DMS114 treated with DMSO at 0.1 percent for 48 hours (cell line): Measurements from ENCODE around the gene OR4C15.

Source experiments
- DNase-seq: peaks from one replicate; lab custom pipeline; 2025; ENCODE audit not compliant: unreplicated experiment; lab: John Stamatoyannopoulos, UW

Gene OR4C15

DNA sequence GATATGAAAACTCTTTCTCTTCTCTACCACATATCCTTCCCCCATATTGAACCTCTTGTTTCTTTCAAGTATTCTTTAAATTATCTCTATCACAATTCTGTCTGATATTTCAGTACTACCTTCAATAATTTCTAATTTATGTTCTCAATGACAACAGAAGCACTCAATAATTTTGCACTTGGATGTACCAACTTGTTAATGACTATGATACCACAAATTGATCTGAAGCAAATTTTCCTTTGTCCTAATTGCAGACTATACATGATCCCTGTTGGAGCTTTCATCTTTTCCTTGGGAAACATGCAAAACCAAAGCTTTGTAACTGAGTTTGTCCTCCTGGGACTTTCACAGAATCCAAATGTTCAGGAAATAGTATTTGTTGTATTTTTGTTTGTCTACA, at the start of gene OR4C15:
OR4C15 (plus strand) TSS at position 301 of the 400 bp plus-strand sequence; CDS start at position 301, 0 bp downstream.
- no peak for DNase-seq

DNA sequence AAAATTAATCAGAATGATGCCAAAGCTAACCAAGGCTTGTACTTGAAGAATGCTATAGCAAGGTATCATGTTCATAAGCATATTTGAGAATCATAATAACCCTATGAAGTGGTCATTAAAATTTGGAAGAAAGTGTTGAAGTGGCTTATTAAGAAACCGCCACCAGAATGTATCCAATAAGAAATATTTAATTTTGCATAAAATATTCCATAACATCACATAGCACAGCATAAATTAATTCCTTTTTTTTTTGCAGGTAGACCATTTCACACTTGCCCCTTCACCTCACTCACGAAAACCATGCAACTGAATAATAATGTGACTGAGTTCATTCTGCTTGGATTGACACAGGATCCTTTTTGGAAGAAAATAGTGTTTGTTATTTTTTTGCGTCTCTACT, 17.6 kb downstream of the OR4C15 start, which contains the start of gene OR4C16:
OR4C16 (plus strand) TSS at position 301 of the 400 bp plus-strand sequence; CDS start at position 301, 0 bp downstream.
- DNase-seq: no peak

DNA sequence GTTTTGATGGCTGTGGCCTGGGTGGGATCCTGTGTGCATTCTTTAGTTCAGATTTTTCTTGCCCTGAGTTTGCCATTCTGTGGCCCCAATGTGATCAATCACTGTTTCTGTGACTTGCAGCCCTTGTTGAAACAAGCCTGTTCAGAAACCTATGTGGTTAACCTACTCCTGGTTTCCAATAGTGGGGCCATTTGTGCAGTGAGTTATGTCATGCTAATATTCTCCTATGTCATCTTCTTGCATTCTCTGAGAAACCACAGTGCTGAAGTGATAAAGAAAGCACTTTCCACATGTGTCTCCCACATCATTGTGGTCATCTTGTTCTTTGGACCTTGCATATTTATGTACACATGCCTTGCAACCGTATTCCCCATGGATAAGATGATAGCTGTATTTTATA, 18.3 kb downstream of the OR4C15 start:
- DNase-seq: no peak
